ENCODE data around the gene SGCA. TPM values are rescaled to one million over a fixed set of nuclear protein-coding genes. Genes with fewer than 3 reads are reported as not detected.

The SGCA gene
- total and polyA plus RNA-seq, 2 experiments from 2014 or later: 0.19 TPM; not detected in 1

GRCh38 chr17:50147841-50148225 lies 18.0 kb upstream of the SGCA start:
- TF ChIP-seq STAT1 (IDR thresholded peaks at IDR 0.05; ENCODE audit: unreplicated experiment): no peak
- TF ChIP-seq NANOG (IDR thresholded peaks at IDR 0.05; ENCODE audit: borderline replicate concordance): no peak
- TF ChIP-seq, protein P1, sequence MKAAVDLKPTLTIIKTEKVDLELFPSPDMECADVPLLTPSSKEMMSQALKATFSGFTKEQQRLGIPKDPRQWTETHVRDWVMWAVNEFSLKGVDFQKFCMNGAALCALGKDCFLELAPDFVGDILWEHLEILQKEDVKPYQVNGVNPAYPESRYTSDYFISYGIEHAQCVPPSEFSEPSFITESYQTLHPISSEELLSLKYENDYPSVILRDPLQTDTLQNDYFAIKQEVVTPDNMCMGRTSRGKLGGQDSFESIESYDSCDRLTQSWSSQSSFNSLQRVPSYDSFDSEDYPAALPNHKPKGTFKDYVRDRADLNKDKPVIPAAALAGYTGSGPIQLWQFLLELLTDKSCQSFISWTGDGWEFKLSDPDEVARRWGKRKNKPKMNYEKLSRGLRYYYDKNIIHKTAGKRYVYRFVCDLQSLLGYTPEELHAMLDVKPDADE (IDR thresholded peaks at IDR 0.05): no peak
- TF ChIP-seq ZNF462 (CRISPR knock-in tag; IDR thresholded peaks at IDR 0.05): no peak
- TF ChIP-seq JUNB (IDR thresholded peaks at IDR 0.05; ENCODE audit: unreplicated experiment): no peak
- no peak for TF ChIP-seq POLR2AphosphoS5 (IDR thresholded peaks at IDR 0.05; ENCODE audit: low read depth)
- no peak for TF ChIP-seq ZNF114 (CRISPR knock-in tag; IDR thresholded peaks at IDR 0.05)
- no peak for TF ChIP-seq ZNF331 (CRISPR knock-in tag; IDR thresholded peaks at IDR 0.05; ENCODE audit: low read depth)
- no peak for TF ChIP-seq EZH2phosphoT487 (IDR thresholded peaks at IDR 0.05; ENCODE audit: unreplicated experiment)
- TF ChIP-seq, protein P2, sequence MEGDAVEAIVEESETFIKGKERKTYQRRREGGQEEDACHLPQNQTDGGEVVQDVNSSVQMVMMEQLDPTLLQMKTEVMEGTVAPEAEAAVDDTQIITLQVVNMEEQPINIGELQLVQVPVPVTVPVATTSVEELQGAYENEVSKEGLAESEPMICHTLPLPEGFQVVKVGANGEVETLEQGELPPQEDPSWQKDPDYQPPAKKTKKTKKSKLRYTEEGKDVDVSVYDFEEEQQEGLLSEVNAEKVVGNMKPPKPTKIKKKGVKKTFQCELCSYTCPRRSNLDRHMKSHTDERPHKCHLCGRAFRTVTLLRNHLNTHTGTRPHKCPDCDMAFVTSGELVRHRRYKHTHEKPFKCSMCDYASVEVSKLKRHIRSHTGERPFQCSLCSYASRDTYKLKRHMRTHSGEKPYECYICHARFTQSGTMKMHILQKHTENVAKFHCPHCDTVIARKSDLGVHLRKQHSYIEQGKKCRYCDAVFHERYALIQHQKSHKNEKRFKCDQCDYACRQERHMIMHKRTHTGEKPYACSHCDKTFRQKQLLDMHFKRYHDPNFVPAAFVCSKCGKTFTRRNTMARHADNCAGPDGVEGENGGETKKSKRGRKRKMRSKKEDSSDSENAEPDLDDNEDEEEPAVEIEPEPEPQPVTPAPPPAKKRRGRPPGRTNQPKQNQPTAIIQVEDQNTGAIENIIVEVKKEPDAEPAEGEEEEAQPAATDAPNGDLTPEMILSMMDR (conservative IDR thresholded peaks at IDR 0.05; ENCODE audit: low read depth in 2 of 2): no peak
- no peak for TF ChIP-seq CREB1 (CRISPR knock-in tag; IDR thresholded peaks at IDR 0.05; ENCODE audit: low read depth)
- TF ChIP-seq EZH2 (IDR thresholded peaks at IDR 0.05; ENCODE audit: low read depth, unreplicated experiment): no peak
- TF ChIP-seq, protein P3, sequence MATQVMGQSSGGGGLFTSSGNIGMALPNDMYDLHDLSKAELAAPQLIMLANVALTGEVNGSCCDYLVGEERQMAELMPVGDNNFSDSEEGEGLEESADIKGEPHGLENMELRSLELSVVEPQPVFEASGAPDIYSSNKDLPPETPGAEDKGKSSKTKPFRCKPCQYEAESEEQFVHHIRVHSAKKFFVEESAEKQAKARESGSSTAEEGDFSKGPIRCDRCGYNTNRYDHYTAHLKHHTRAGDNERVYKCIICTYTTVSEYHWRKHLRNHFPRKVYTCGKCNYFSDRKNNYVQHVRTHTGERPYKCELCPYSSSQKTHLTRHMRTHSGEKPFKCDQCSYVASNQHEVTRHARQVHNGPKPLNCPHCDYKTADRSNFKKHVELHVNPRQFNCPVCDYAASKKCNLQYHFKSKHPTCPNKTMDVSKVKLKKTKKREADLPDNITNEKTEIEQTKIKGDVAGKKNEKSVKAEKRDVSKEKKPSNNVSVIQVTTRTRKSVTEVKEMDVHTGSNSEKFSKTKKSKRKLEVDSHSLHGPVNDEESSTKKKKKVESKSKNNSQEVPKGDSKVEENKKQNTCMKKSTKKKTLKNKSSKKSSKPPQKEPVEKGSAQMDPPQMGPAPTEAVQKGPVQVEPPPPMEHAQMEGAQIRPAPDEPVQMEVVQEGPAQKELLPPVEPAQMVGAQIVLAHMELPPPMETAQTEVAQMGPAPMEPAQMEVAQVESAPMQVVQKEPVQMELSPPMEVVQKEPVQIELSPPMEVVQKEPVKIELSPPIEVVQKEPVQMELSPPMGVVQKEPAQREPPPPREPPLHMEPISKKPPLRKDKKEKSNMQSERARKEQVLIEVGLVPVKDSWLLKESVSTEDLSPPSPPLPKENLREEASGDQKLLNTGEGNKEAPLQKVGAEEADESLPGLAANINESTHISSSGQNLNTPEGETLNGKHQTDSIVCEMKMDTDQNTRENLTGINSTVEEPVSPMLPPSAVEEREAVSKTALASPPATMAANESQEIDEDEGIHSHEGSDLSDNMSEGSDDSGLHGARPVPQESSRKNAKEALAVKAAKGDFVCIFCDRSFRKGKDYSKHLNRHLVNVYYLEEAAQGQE (IDR thresholded peaks at IDR 0.05; ENCODE audit: unreplicated experiment): no peak
- Histone ChIP-seq H3K9me2 (ENCODE audit: insufficient read depth) (no peaks in the 10 kb centered on the region), H3K36me3 (ENCODE audit: insufficient read depth) (no peaks in the 10 kb centered on the region), H3K4me3 (peak overlapping the region; percentile 87; the same call in 1 of the 2 replicates), H2AFZ (no peak overlapping the region), H3F3A (replicated peaks; ENCODE audit: low read depth) (peaks cover 5% of the 10 kb centered on the region; the same call in 1 of the 2 replicates), H3K4me2 (peak overlapping the region; percentile 94), H3K4me1 (ENCODE audit: insufficient read depth) (peaks cover 26% of the 10 kb centered on the region), H3K27ac (ENCODE audit: low read depth) (no peak overlapping the region), H3K79me2 (replicated peaks; ENCODE audit: insufficient read depth) (no peaks in the 10 kb centered on the region), H3K27me3 (ENCODE audit: insufficient read depth) (peaks cover 30% of the 10 kb centered on the region), H4K20me1 (replicated peaks; ENCODE audit: insufficient read depth) (no peaks in the 10 kb centered on the region)
- Mint-ChIP-seq H3K36me3 (ENCODE audit: low read depth) (peaks cover 12% of the 10 kb centered on the region), H3K4me3 (peak overlapping the region; percentile 64; the same call in 2 of the 3 replicates), H3K27me3 (ENCODE audit: insufficient read depth, low read depth, poor library complexity) (peaks cover 34% of the 10 kb centered on the region), H3K4me1 (peaks cover 46% of the 10 kb centered on the region), H3K27ac (no peak overlapping the region), H3K9me3 (no peaks in the 10 kb centered on the region)
- DNase-seq (ENCODE audit: low spot score) (no peak), ATAC-seq (no peak)

Measured in GM23338 (cell line).